Ishikawa (cell line): ENCODE results near the gene PJVK.

Experiments
- CEBPB ChIP-seq: IDR thresholded peaks from 2 replicates; pipeline ENCODE4 v1.6.1; 2012
- CREB1 ChIP-seq: IDR thresholded peaks from 2 replicates; pipeline ENCODE4 v1.6.1; 2012; ENCODE audit warnings: low read depth
- EGR1 ChIP-seq: IDR thresholded peaks from 2 replicates; pipeline ENCODE4 v1.6.1; 2012
- EP300 ChIP-seq: IDR thresholded peaks from 2 replicates; pipeline ENCODE4 v1.6.1; 2012; ENCODE audit warnings: borderline replicate concordance
- FOXM1 ChIP-seq: IDR thresholded peaks from 2 replicates; pipeline ENCODE4 v1.6.1; 2012; ENCODE audit warnings: low read depth, borderline replicate concordance
- MAX ChIP-seq: IDR thresholded peaks from 2 replicates; pipeline ENCODE4 v1.6.1; 2012
- NFIC ChIP-seq: IDR thresholded peaks from 2 replicates; pipeline ENCODE4 v1.6.1; 2012
- RAD21 ChIP-seq: IDR thresholded peaks from 2 replicates; pipeline ENCODE4 v1.6.1; 2012; ENCODE audit warnings: low read depth
- REST ChIP-seq: IDR thresholded peaks from 2 replicates; pipeline ENCODE4 v1.6.1; 2012; ENCODE audit warnings: low read depth, mild to moderate bottlenecking
- TAF1 ChIP-seq: IDR thresholded peaks from 2 replicates; pipeline ENCODE4 v1.6.1; 2012; ENCODE audit warnings: low read depth, mild to moderate bottlenecking
- TCF12 ChIP-seq: IDR thresholded peaks from 2 replicates; pipeline ENCODE4 v1.6.1; 2012; ENCODE audit warnings: low read depth
- TEAD4 ChIP-seq: IDR thresholded peaks from 2 replicates; pipeline ENCODE4 v1.6.1; 2012
- USF1 ChIP-seq: IDR thresholded peaks from 2 replicates; pipeline ENCODE4 v1.6.1; 2012
- YY1 ChIP-seq: IDR thresholded peaks from 2 replicates; pipeline ENCODE4 v1.6.1; 2012; ENCODE audit warnings: low read depth
- ZBTB7A ChIP-seq: IDR thresholded peaks from 2 replicates; pipeline ENCODE4 v1.6.1; 2012; ENCODE audit warnings: low read depth

Gene PJVK

GRCh38 chr2:178478439-178479274, 27.5 kb downstream of the PJVK start, which contains the start of gene FKBP7:
Gene FKBP7 (minus strand): TSS chr2:178478600. CDS start chr2:178478499, 101 bp downstream.
- TF ChIP-seq EGR1 (no peak), TCF12 (0 out of 2 replicates have a peak, but pooled peaks have one; percentile 46), USF1 (no peak), EP300 (no peak), FOXM1 (no peak), NFIC (no peak), TAF1 (peak; percentile 61), CREB1 (peak; percentile 80), RAD21 (peak; percentile 61), MAX (peak; percentile 94), YY1 (no peak), REST (no peak), TEAD4 (no peak; the same call in 1 of the 2 replicates), CEBPB (no peak), ZBTB7A (no peak)

GRCh38 chr2:178479275-178479616, 28.1 kb downstream of the PJVK start:
- TF ChIP-seq FOXM1 (no peak), EGR1 (no peak), CREB1 (no peak), RAD21 (no peak), USF1 (no peak), YY1 (no peak), TCF12 (no peak), CEBPB (no peak), TAF1 (no peak), NFIC (no peak), EP300 (no peak), TEAD4 (no peak), MAX (no peak), REST (no peak), ZBTB7A (no peak)

GRCh38 chr2:178479758-178480226, 28.6 kb downstream of the PJVK start:
- TF ChIP-seq TEAD4 (no peak), TAF1 (no peak), CEBPB (no peak), TCF12 (no peak)

- no peak for TF ChIP-seq EGR1
- TF ChIP-seq REST: no peak
- peak; percentile 52 for TF ChIP-seq NFIC
- TF ChIP-seq YY1: peak; percentile 21; the same call in 1 of the 2 replicates
- peak; percentile 53; the same call in 1 of the 2 replicates for TF ChIP-seq ZBTB7A
- peak; percentile 48; the same call in 1 of the 2 replicates for TF ChIP-seq TAF1
Measured at GRCh38 chr2:178480227-178481181, 29.3 kb downstream of the PJVK start, which contains the start of gene PLEKHA3. Gene PLEKHA3 (plus strand): TSS chr2:178480457. CDS start chr2:178480870, 413 bp downstream.
